Neuronal stem cell (in vitro differentiated cells): ENCODE results near the gene PIAS1.
A peak's percentile ranks its signal among the peaks of the same experiment; 100 is the strongest.

Experiments used
- DNase-seq: peaks from one replicate; pipeline ENCODE4 v3.0.0-alpha.2; 2013; ENCODE audit warnings: low spot score
- H2AFZ ChIP-seq: one replicate; pipeline ENCODE4 v1.6.1; 2013; ENCODE audit warnings: mild to moderate bottlenecking, low read length, inconsistent platforms
- H2AK5ac ChIP-seq: 2 replicates; pipeline ENCODE4 v1.6.1; 2013; ENCODE audit warnings: low read depth, mild to moderate bottlenecking, inconsistent platforms, low read length, moderate library complexity, mixed read lengths
- H2BK120ac ChIP-seq: 2 replicates; pipeline ENCODE4 v1.6.1; 2013; ENCODE audit warnings: low read depth, mild to moderate bottlenecking, inconsistent platforms, low read length, moderate library complexity, mixed read lengths
- H2BK12ac ChIP-seq: one replicate; pipeline ENCODE4 v1.6.1; 2013; ENCODE audit warnings: low read length, inconsistent platforms
- H2BK15ac ChIP-seq: 2 replicates; pipeline ENCODE4 v1.6.1; 2013; ENCODE audit warnings: mild to moderate bottlenecking, low read length, inconsistent platforms, mixed read lengths
- H2BK5ac ChIP-seq: one replicate; pipeline ENCODE4 v1.6.1; 2013; ENCODE audit warnings: inconsistent platforms, mild to moderate bottlenecking, low read length, moderate library complexity
- H3K14ac ChIP-seq: one replicate; pipeline ENCODE4 v1.6.1; 2013; ENCODE audit warnings: low read length, inconsistent platforms
- H3K18ac ChIP-seq: 2 replicates; pipeline ENCODE4 v1.6.1; 2013; ENCODE audit warnings: low read length, inconsistent platforms
- H3K23ac ChIP-seq: 2 replicates; pipeline ENCODE4 v1.6.1; 2013; ENCODE audit warnings: low read depth, mild to moderate bottlenecking, mixed read lengths, low read length, inconsistent platforms; ENCODE audit not compliant: poor library complexity
- H3K27ac ChIP-seq: replicated peaks from 3 replicates; pipeline ENCODE4 v1.5.1; 2013; ENCODE audit warnings: low read length, inconsistent platforms
- H3K27me3 ChIP-seq, 3 experiments: 2 replicates each; pipeline ENCODE4 v1.6.1; 2013; ENCODE audit warnings: low read length in 3 of 3, mild to moderate bottlenecking in 2 of 3, inconsistent platforms in 1 of 3, low read depth in 1 of 3, mixed read lengths in 1 of 3, moderate library complexity in 1 of 3; ENCODE audit not compliant: control insufficient read depth in 3 of 3, insufficient read depth in 3 of 3
- H3K36me3 ChIP-seq, 2 donors: replicated peaks in 1 of 2; 2 replicates each; pipeline ENCODE4 v1.6.1; 2013; ENCODE audit warnings: low read length in 2 of 2; ENCODE audit not compliant: control insufficient read depth in 2 of 2, insufficient read depth in 2 of 2
- H3K4ac ChIP-seq: 2 replicates; pipeline ENCODE4 v1.6.1; 2013; ENCODE audit warnings: inconsistent platforms, mild to moderate bottlenecking, low read length, moderate library complexity
- H3K4me1 ChIP-seq, 2 donors: 1 replicate in 1 of 2; 2 replicates in 1 of 2; pipeline ENCODE4 v1.6.1; 2013; ENCODE audit warnings: low read length in 2 of 2, low read depth in 1 of 2; ENCODE audit not compliant: control insufficient read depth in 2 of 2, insufficient read depth in 1 of 2
- H3K4me2 ChIP-seq: one replicate; pipeline ENCODE4 v1.6.1; 2013; ENCODE audit warnings: mild to moderate bottlenecking, low read length, inconsistent platforms; ENCODE audit not compliant: insufficient read depth, poor library complexity, severe bottlenecking
- H3K4me3 ChIP-seq, 2 donors: 2 replicates each; pipeline ENCODE4 v1.5.1; 2013; ENCODE audit warnings: low read length in 2 of 2, mild to moderate bottlenecking in 2 of 2, inconsistent platforms in 1 of 2, moderate library complexity in 1 of 2
- H3K79me1 ChIP-seq: one replicate; pipeline ENCODE4 v1.6.1; 2013; ENCODE audit warnings: low read depth, mild to moderate bottlenecking, inconsistent platforms, low read length, moderate library complexity
- H3K9ac ChIP-seq: one replicate; pipeline ENCODE4 v1.6.1; 2013; ENCODE audit warnings: mild to moderate bottlenecking, low read depth, low read length, inconsistent platforms; ENCODE audit not compliant: poor library complexity
- H3K9me3 ChIP-seq, 2 donors: replicated peaks in 1 of 2; 2 replicates each; pipeline versions ENCODE3 to v1.6.1; 2013; ENCODE audit warnings: low read length in 2 of 2, mild to moderate bottlenecking in 2 of 2, inconsistent platforms in 1 of 2, low read depth in 1 of 2, mixed read lengths in 1 of 2, moderate library complexity in 1 of 2; ENCODE audit not compliant: control insufficient read depth in 2 of 2, insufficient read depth in 1 of 2
- H4K8ac ChIP-seq: one replicate; pipeline ENCODE4 v1.6.1; 2013; ENCODE audit warnings: low read depth, mild to moderate bottlenecking, inconsistent platforms, low read length, moderate library complexity
- H4K91ac ChIP-seq: one replicate; pipeline ENCODE4 v1.6.1; 2013; ENCODE audit warnings: low read length, low read depth, mild to moderate bottlenecking, inconsistent platforms; ENCODE audit not compliant: poor library complexity
- WGBS, 2 donors: extraction: QIAGEN DNeasy Blood & Tissue Kit; methylation state at CpG; one replicate each; pipeline ENCODE4 v1.1.7; 2013; ENCODE audit warnings: missing lambda C conversion rate in 2 of 2, mixed read lengths in 1 of 2; ENCODE audit not compliant: insufficient read length in 2 of 2, insufficient replicate concordance in 1 of 2; ENCODE audit errors: extremely low coverage in 2 of 2; 5-methylcytosine and 5-hydroxymethylcytosine counted together

Gene PIAS1

DNA sequence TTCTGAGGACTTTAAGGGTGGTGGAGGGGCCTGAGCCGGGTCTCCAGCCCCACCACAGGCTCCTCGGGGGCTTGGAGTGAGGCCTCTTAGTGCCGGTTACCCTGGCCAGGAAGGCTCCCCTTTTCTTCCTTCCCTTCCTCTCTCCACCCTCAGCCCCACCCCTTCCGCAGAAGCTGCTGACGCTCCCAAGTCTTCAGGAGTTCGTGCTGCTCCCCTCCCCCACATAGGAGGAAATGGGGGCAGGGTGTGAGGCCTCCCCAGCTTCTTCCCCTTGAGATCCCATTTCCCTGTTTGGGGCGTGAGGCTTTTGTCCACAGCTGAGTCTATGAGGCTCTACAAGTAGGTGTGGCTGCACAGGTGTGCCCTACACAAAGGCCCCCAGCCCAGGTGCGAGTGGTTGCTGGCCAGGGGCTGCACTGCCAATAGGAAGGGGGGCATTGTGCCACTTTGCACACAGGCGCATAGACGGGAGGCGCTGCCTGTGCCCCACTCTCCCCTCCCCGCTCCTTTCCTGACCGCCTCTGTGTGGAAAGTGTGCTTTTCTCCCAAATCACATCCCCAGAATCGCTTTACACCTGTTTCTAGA is 151.9 kb downstream of the PIAS1 start:
- Histone ChIP-seq H2BK120ac (no peak overlapping the region), H3K4me3 (no peak overlapping the region), H3K4ac (no peak overlapping the region), H3K4me1 (peaks cover 5 to 29% of the 10 kb centered on the region in 2 donors), H2AFZ (no peak overlapping the region), H4K8ac (no peak overlapping the region), H3K23ac (no peak overlapping the region), H3K27ac (no peak overlapping the region), H3K4me2 (no peak overlapping the region), H3K36me3 (peaks cover 8 to 52% of the 10 kb centered on the region in 2 donors), H3K9ac (no peak overlapping the region), H2BK5ac (no peak overlapping the region), H2AK5ac (peak overlapping the region; percentile 54), H3K14ac (no peak overlapping the region), H3K18ac (peak overlapping the region; percentile 81), H3K27me3 (no peaks in the 10 kb centered on the region), H2BK12ac (no peak overlapping the region), H3K9me3 (no peaks in the 10 kb centered on the region), H4K91ac (no peak overlapping the region), H3K79me1 (peaks cover 14% of the 10 kb centered on the region), H2BK15ac (no peak overlapping the region)
- WGBS, 2 donors: no CpG with 5 or more reads among the region's 14 CpGs
- no peak for DNase-seq

DNA sequence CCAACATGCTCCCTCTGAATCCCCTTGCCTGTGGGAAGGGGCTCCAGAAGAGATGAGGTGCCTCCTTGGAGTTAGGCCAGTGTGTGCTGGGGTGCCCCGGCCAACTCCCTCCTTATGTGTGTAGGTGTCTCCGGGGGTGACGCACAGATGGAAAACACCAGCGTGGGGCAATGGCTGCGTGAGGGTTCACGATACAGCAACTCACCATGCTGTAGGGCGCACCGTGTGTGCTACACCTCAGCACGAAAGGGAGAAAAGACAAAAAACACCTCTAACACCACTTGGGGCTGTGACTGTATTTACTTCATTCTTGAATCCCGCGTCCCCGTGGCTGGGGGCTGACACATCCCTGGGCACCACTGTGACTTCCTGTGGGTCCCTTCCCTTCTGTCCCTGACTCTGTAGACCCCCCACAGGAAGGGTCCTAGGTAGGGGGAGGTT is 152.6 kb downstream of the PIAS1 start:
- H2BK15ac ChIP-seq: no peak overlapping the region
- peak overlapping the region; percentile 36 for H3K18ac ChIP-seq
- no peak for DNase-seq
- H3K23ac ChIP-seq: peak overlapping the region; percentile 10
- WGBS, 2 donors: no CpG with 5 or more reads among the region's 12 CpGs
- H4K8ac ChIP-seq: no peak overlapping the region
- H3K4ac ChIP-seq: no peak overlapping the region
- no peak overlapping the region for H2BK5ac ChIP-seq
- peaks cover 5 to 22% of the 10 kb centered on the region in 2 donors for H3K4me1 ChIP-seq
- no peak overlapping the region for H2BK12ac ChIP-seq
- H2AK5ac ChIP-seq: peak overlapping the region; percentile 54
- no peak overlapping the region for H2AFZ ChIP-seq
- no peak overlapping the region for H4K91ac ChIP-seq
- no peak overlapping the region for H2BK120ac ChIP-seq
- H3K4me2 ChIP-seq: no peak overlapping the region
- no peak overlapping the region for H3K27ac ChIP-seq
- peak overlapping the region; percentile 13 for H3K9ac ChIP-seq
- no peak overlapping the region for H3K14ac ChIP-seq
- H3K27me3 ChIP-seq: no peaks in the 10 kb centered on the region
- peaks cover 14% of the 10 kb centered on the region for H3K79me1 ChIP-seq
- H3K9me3 ChIP-seq: no peaks in the 10 kb centered on the region
- H3K36me3 ChIP-seq: peaks cover 8 to 59% of the 10 kb centered on the region in 2 donors
- no peak overlapping the region for H3K4me3 ChIP-seq

DNA sequence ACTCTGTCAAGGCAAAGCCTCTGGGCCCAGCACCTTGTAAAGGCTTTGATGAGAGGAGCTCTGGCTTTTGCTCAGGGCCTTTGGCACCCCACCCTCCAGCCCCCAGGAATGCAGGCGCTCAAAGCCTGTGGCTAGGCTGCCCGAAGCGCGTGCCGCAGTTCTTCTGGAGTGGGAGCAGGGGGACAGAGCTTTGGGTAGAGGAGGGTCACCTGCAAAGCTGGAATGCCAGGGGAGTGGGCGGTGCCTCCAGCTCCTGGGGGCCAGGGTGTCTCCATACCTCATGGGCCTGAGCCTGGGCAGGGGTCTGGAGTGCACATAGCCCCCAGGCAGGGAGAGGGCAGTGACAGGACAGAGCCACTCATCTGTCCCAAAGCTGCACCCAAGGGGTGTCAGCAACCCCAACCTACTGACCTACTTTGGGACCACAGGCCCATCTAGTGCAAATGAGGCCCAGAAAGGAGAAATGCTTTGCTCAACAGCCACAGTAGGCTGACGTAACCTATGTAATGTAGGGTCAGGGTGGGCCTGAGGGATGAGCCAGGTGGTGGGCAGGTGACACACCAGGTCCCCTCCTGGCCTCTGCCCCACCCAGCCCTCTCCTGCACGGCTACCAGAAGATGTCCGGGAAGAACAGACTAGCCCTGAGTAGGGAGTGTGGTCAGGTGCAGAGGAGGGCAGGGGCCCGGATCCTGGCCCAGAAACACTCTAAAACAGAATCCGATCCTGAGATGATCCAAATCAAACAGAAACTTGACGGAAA is 153.2 kb downstream of the PIAS1 start:
- peak overlapping the region; percentile 83 for H3K23ac ChIP-seq
- H3K27me3 ChIP-seq: no peaks in the 10 kb centered on the region
- no CpG with 5 or more reads among the region's 12 CpGs for WGBS, 2 donors
- peak overlapping the region; percentile 16 for H3K9ac ChIP-seq
- no peak overlapping the region for H4K8ac ChIP-seq
- no peak overlapping the region for H2BK120ac ChIP-seq
- H2AFZ ChIP-seq: no peak overlapping the region
- no peaks in the 10 kb centered on the region for H3K9me3 ChIP-seq
- H4K91ac ChIP-seq: no peak overlapping the region
- H3K4ac ChIP-seq: no peak overlapping the region
- no peak for DNase-seq
- H2BK15ac ChIP-seq: no peak overlapping the region
- peaks cover 0 to 18% of the 10 kb centered on the region in 2 donors for H3K4me1 ChIP-seq
- H3K18ac ChIP-seq: peak overlapping the region; percentile 27
- peaks cover 14% of the 10 kb centered on the region for H3K79me1 ChIP-seq
- peaks cover 8 to 66% of the 10 kb centered on the region in 2 donors for H3K36me3 ChIP-seq
- H2BK12ac ChIP-seq: no peak overlapping the region
- no peak overlapping the region for H3K4me2 ChIP-seq
- H3K4me3 ChIP-seq: no peak overlapping the region
- H3K27ac ChIP-seq: no peak overlapping the region
- H2AK5ac ChIP-seq: no peak overlapping the region
- peak overlapping the region; percentile 85 for H2BK5ac ChIP-seq
- peak overlapping the region; percentile 6 for H3K14ac ChIP-seq

DNA sequence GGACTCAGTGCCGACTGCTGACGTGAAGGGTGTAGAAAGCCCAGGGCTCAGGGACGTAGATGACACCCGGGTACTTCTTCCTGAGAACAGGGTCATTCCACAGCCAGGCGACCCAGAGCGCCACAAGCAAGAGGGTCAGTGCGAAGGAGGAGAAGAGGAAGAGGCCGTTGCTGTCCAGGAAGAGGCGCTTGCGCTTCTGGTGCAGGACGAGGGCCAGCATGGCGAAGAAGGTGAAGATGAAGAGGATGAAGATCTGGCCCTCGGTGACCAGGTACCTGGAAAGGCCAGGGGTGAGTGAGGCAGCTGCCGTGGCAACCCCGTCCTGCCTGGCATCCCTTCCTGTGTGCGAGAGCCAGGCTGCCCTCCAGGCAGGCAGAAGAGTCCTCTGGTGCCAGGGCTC is 154.0 kb downstream of the PIAS1 start:
- H3K9ac ChIP-seq: peak overlapping the region; percentile 57
- H2BK120ac ChIP-seq: no peak overlapping the region
- H2BK5ac ChIP-seq: peak overlapping the region; percentile 20
- H3K18ac ChIP-seq: no peak overlapping the region
- H3K4me1 ChIP-seq: peaks cover 0 to 18% of the 10 kb centered on the region in 2 donors
- H3K27ac ChIP-seq: no peak overlapping the region
- H3K4me3 ChIP-seq: no peak overlapping the region
- H3K14ac ChIP-seq: no peak overlapping the region
- no CpG with 5 or more reads among the region's 16 CpGs for WGBS, 2 donors
- H3K4me2 ChIP-seq: no peak overlapping the region
- H4K91ac ChIP-seq: no peak overlapping the region
- no peaks in the 10 kb centered on the region for H3K27me3 ChIP-seq
- DNase-seq: no peak
- H4K8ac ChIP-seq: no peak overlapping the region
- no peak overlapping the region for H2BK15ac ChIP-seq
- H3K36me3 ChIP-seq: peaks cover 8 to 66% of the 10 kb centered on the region in 2 donors
- peak overlapping the region; percentile 50 for H3K23ac ChIP-seq
- no peak overlapping the region for H3K4ac ChIP-seq
- H3K9me3 ChIP-seq: no peaks in the 10 kb centered on the region
- no peak overlapping the region for H2BK12ac ChIP-seq
- no peak overlapping the region for H2AK5ac ChIP-seq
- H2AFZ ChIP-seq: no peak overlapping the region
- peaks cover 14% of the 10 kb centered on the region for H3K79me1 ChIP-seq
